ENCODE measurements around the gene RABEP1.

- no peak for TF ChIP-seq EZH2 (IDR thresholded peaks at IDR 0.05; ENCODE audit: low read length, unreplicated experiment)
- no peak for TF ChIP-seq EZH2phosphoT487 (IDR thresholded peaks at IDR 0.05; ENCODE audit: borderline replicate concordance, low read length)
These were observed 43.8 kb upstream of the RABEP1 start for GRCh38 chr17:5238333-5238732.
